Left colon (tissue), 2 donors: ENCODE measurements around the gene PSIP1. TPM values are rescaled to one million over a fixed set of nuclear protein-coding genes. Genes with fewer than 3 reads are reported as not detected.
"Not testable (repeated sequence)": the region's sequence is repeated elsewhere in the genome, so short reads cannot be mapped to it uniquely, and the experiment has no call there.

ENCODE experiments used
- ATAC-seq: fragments of 200-7000 bp; cut with Tn5 transposase; one replicate; pipeline ENCODE4 v1.9.1; 2020; ENCODE audit warnings: mild to moderate bottlenecking, moderate library complexity
- DNase-seq, 2 donors: peaks; one replicate each; pipeline ENCODE4 v3.0.0-alpha.2; 2020
- intact Hi-C, 2 donors: fragments of 100-400 bp; cut with DNase I in 1 of 2; cut with micrococcal nuclease in 1 of 2; formaldehyde crosslinking; loops; one replicate each; pipeline versions ENCODE4 v1.11.2 to v1.14.0; 2022; cut with DNase I, micrococcal nuclease
- long read RNA-seq: library from polyadenylated mRNA; unstranded; transcript quantifications from one replicate; pipeline ENCODE4 v2.0.0, GENCODE V29; 2021
- total RNA-seq, 2 donors: library from RNA; stranded (reverse); fragmentation: NEBNext Ultra II Directional; extraction: Animal tissue kit (Norgen Biotek cat#: 25700); gene quantifications; one replicate each; pipeline ENCODE4 v1.2.1, GENCODE V29; 2021
- donor health status: DM: no; HTN: no; CAD: no.
- donor health status: DM: yes; HTN: yes; CAD: no.

PSIP1 gene
- total RNA-seq = 10 to 100 TPM; 19.7 to 19.9 TPM
- long read RNA-seq, transcript PSIP1-204 (16 exons, 3,364 nt) = major isoform, 7 of 23 reads
- long read RNA-seq, partial matches to known transcripts = 13 of 23 reads
- long read RNA-seq, other reads (novel, unspliced or antisense) = 1 of 23 reads

DNA sequence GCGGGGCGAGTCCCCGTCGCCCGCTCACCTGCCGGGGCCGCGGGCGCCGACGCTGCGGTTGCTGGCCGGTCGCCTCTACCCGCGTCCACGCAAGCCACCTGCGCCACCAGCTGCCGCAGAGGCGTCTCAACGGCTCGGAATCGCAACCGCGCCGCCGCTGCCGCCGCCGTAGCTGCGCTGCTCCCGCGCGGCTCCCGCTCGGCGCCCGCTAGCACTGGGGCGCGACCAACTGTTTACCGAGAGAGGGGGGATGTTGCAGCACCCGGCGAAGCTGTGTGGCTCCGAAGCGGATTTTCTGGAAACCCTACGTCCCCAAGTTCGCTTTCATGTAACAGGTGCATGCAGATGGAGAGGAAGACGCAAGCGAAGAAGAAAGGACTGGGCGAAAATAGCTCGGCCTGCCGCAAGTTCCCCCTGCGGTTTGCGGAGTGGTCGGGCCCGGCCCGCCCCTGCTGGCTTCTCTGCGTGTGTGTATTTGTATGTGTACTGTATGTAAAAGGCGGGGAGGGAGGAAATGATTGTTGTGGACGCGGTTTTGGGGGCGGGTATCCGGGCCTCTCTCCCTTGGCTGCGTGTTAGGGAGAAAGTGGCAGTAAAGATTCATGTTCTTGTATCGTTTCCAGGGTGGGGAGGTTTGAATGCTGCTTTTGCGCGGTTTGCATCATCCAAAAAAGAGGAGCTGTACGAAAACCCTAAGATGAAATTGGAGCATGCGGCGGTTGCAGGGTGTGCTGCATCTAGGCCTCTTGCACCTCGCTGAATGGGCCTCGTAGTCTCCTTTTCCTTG lies at the start of gene PSIP1:
Gene PSIP1 (minus strand): TSS at position 182 of the 787 bp plus-strand sequence. CDS start 782 bp downstream, outside the sequence.
- ATAC-seq (peak; percentile 92), DNase-seq (peak; percentile 72 to 85)
- intact Hi-C loops = no loop called here

DNA sequence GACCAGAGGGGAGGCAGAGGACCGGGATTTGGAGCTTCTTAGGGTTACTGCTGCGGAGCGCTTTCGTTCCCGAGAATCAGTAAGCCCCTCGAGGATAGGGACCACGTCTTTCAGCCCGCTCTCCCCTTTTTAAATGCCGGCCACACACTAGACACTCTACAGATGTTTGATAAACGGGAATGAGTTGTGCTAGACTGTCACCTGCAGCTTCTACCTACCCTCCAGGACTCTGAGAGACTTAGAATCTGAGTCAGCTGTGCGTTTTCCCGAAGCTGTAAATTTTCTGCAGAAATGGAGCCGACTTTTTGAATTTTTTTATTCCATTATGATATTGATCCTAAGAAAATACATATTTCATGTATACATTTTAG lies 42.7 kb upstream of the PSIP1 start:
- intact Hi-C loops = loop anchor here in 1 of 2 donors (10.0 kb wide), 1 partner anchor 49 kb away; no protein-coding TSS in a partner anchor
- no peak for ATAC-seq
- no peak for DNase-seq

- peak; percentile 92 for ATAC-seq
- intact Hi-C loops = loop anchor here in 1 of 2 donors (10.0 kb wide), 1 partner anchor 48 kb away; no protein-coding TSS in a partner anchor
- peak; percentile 92 to 95 for DNase-seq
These were observed 42.1 kb upstream of the PSIP1 start, which contains the start of gene CCDC171 for GRCh38 chr9:15552636-15553527. CCDC171 (plus strand) TSS chr9:15553043; CDS start chr9:15564089, 11,046 bp downstream.

- DNase-seq = no peak
- no peak for ATAC-seq
- intact Hi-C loops = loop anchor here in 1 of 2 donors (10.0 kb wide), 1 partner anchor 45 kb away; no protein-coding TSS in a partner anchor
These were observed 38.8 kb upstream of the PSIP1 start for GRCh38 chr9:15549611-15550010.

- DNase-seq (no peak), ATAC-seq (no peak)
- intact Hi-C loops = no loop called here
These were observed 32.5 kb upstream of the PSIP1 start for GRCh38 chr9:15543047-15543813.

GRCh38 chr9:15542624-15543023 lies 31.9 kb upstream of the PSIP1 start:
- no peak for ATAC-seq

DNA sequence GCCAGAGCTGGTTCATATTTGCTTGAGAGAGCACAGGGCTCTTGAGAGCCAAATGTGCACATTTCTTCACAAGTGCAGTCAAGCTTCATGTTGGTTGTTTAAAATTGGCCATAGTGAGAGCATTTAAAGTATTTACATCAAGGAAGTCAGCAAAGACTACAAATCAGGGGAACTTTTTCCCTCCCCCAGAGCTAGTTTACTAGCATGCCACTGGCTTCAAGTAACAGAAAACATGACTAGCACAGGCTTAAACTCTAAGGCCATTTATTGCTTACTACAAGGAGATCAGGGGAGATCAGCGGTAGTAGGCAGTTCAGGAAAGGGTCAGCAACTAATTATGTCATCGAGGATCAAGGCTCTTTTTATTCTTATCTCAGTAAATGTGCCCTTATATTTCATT lies 31.1 kb upstream of the PSIP1 start:
- intact Hi-C loops = no loop called here
- ATAC-seq = no peak
- DNase-seq = no peak

More at GRCh38 chr9:15542624-15543023, 31.9 kb upstream of the PSIP1 start:
- DNase-seq = no peak
- intact Hi-C loops = no loop called here

DNA sequence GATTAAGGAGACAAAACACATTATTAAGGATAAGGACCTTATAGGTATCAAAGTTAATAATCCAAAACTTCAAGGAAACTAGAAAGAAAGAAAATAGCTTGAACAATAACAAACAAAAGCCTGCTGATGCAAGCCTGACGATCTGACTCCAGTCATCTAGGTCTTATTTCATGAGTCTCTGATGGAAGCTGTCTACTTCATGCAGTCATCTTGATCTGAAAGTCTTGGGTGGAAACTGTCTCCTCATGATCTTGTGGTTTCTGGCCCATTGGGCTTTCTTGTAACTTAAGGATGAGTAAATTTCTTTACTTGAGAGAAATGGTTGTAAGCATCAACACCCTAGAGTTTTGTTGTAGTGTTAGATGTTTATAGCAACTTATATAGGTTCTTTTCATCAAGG lies 20.6 kb upstream of the PSIP1 start:
- no peak for DNase-seq
- intact Hi-C loops = no loop called here
- no peak for ATAC-seq

- intact Hi-C loops = no loop called here
- no peak for DNase-seq
- ATAC-seq = no peak
These were observed 19.0 kb upstream of the PSIP1 start for GRCh38 chr9:15529566-15530324.

DNA sequence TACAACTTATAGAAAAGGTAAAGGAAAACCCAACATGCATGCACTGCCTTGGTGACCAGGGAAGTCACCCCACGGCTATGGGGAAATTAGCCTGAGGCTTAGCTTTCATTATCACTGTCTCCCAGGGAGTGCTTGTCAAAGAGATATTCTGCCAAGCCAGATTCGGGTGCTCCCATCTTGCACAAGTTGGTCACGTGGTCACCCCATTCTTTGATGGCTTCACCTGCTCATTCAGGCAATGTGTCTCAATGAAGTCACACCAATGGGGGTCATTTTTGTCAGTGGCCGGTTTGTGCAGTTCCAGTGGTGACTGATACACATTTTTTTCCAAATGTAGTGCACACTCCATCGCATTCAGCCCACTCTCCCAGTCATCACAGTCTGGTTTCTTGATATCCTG lies 16.3 kb upstream of the PSIP1 start:
- DNase-seq, intact Hi-C loops, ATAC-seq: not testable (repeated sequence)

DNA sequence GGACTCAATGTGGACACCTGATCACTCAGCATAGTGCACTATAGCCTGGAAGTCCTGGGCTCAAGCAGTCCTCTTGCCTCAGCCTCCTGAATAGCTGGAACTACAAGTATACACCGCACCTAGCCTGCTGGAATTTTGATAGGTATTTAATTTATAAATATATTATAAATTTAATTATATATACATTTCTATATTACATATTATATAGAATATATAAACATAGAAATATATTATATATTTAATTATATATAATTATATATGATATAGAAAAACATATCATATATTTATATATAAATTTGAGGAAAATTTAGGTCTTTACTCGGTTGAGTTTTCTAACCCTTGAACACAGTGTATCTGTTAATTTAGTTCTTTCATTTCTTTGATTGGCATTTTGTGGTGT lies 15.2 kb upstream of the PSIP1 start:
- ATAC-seq (no peak), DNase-seq (no peak)
- intact Hi-C loops = no loop called here

- intact Hi-C loops = no loop called here
- DNase-seq = no peak
- no peak for ATAC-seq
These were observed 14.2 kb upstream of the PSIP1 start for GRCh38 chr9:15524845-15525455.

DNA sequence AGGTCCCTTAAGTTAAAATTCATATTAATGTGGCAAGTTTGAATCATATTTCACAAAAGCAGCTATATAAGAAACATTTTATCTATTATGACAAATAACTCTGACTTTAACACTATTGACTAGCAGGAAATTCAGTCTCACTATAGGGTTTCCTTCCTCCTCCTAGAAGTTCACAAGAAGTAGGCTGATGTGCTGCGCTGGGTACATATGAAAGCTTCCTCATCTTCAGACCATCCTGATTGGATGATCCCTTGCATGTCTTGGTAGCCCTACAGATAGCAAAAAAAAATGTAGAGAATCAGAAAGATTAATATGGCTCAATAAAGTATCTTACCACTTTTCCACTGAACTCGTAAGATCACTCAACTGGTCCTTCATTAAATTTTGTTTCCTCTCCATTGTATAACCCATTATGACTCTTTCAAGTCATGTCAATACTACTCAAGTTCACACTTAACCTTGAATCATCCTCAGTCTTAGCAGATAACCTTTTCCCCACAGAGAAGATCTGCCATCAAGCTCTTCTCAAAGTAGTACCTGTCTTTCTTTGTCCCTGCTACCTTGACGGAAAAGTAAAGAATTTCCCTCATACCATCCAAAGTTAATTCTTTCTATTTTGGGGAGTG lies 11.5 kb upstream of the PSIP1 start:
- ATAC-seq (no peak), DNase-seq (no peak)
- intact Hi-C loops = no loop called here

DNA sequence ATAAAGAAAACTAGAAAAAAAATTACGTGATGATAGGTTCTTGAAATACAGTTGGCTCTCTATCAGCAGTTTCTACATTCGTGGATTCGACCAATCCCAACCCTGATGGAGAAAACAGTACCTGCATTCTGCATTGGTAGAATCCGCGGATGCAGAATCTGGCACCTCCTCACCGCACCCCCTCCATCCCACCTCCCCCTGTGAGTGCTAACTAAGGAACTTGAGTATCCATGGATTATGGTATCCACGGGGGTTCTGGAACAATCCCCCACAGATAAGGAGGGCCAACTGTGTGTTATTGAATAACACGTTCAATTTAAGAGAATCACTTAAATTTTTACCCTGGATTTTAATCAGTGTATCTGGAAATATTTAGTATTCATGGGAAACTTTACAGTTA lies 10.5 kb upstream of the PSIP1 start:
- DNase-seq = no peak
- ATAC-seq = no peak
- intact Hi-C loops = no loop called here

DNA sequence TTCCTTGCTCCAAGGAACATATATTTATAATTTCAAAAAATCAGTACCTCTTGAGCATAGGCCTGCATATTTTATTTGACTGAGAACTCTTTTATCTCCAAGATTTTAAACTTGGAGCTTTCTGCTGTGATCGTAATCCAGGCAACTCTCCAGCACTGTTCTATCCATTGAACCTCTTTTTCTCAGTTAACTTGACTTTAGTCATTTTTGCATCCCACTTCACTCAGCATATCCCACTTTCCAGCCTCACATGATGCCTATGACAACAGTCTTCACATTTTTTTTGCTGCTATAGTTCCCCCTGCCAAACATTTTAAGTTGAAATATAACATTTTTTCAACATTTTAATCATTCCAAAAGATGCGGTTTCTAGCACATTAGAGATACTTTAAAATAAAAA lies 9.1 kb upstream of the PSIP1 start:
- DNase-seq (no peak), ATAC-seq (no peak)
- intact Hi-C loops = no loop called here

GRCh38 chr9:15513335-15513734 lies 2.6 kb upstream of the PSIP1 start:
- ATAC-seq (no peak), DNase-seq (no peak)
- intact Hi-C loops = no loop called here

DNA sequence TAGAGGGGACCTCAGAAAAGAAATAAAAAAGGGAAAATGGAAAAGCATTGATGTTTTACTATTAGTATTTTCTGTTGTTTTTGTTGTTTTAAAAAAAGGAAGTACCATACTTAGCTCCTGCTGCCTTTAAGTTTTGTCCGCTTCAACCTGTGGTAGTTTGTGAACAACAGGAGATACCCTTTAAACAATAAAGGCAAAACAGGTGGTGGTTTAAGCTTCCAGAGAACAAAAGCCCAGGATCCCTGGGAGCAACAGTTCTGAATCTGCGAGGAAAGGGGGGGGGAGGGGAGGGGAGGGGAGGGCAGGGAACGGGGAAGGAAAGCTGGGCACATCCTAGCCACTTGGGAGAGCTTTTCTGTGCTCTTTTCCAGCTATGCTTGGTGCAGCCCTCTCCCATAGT lies 2.1 kb upstream of the PSIP1 start:
- intact Hi-C loops = no loop called here
- ATAC-seq = no peak

More for the DNA sequence above, 2.1 kb upstream of the PSIP1 start:
- no peak for DNase-seq
